HepG2 (cell line): Measurements from ENCODE around the gene SCUBE1. TPM values are rescaled to one million over a fixed set of nuclear protein-coding genes. Genes with fewer than 3 reads are reported as not detected.

ENCODE experiments used
- CBX5 ChIP-seq: sonication (generic); formaldehyde crosslinking; IDR thresholded peaks from 2 replicates; pipeline ENCODE4 v1.4.0; 2020; ENCODE audit warnings: missing genetic modification reagents, borderline replicate concordance
- FOXK2 ChIP-seq: fragments of 450-650 bp; IDR thresholded peaks from 2 replicates; pipeline ENCODE4 v1.6.1; 2016
- GATAD2A ChIP-seq: IDR thresholded peaks from 2 replicates; pipeline ENCODE4 v1.6.1; 2016
- GZF1 ChIP-seq: sonication (generic); formaldehyde crosslinking; IDR thresholded peaks from 2 replicates; pipeline ENCODE4 v1.5.1; 2020; ENCODE audit warnings: mild to moderate bottlenecking, missing genetic modification reagents
- HNRNPUL1 ChIP-seq: fragments of 200-400 bp; formaldehyde crosslinking; IDR thresholded peaks from 2 replicates; pipeline ENCODE4 v1.6.1; 2017; ENCODE audit warnings: low read depth, mild to moderate bottlenecking, low read length, moderate library complexity
- HOXA7 ChIP-seq: sonication (generic); formaldehyde crosslinking; IDR thresholded peaks from 2 replicates; pipeline ENCODE4 v1.8.1; 2022; ENCODE audit warnings: mild to moderate bottlenecking, missing genetic modification reagents, moderate library complexity
- IKZF1 ChIP-seq: fragments of 450-650 bp; IDR thresholded peaks from 2 replicates; pipeline ENCODE4 v1.7.1; 2016
- PHF20 ChIP-seq: sonication (generic); formaldehyde crosslinking; IDR thresholded peaks from 2 replicates; pipeline ENCODE4 v1.5.0; 2020; ENCODE audit warnings: mild to moderate bottlenecking, missing genetic modification reagents
- RARA ChIP-seq: IDR thresholded peaks from 2 replicates; pipeline ENCODE4 v1.6.1; 2016; ENCODE audit warnings: missing genetic modification reagents, missing compliant biosample characterization
- SALL1 ChIP-seq: sonication (generic); formaldehyde crosslinking; IDR thresholded peaks from 2 replicates; pipeline ENCODE4 v1.8.0; 2022; ENCODE audit warnings: mild to moderate bottlenecking, missing genetic modification reagents
- TEAD2 ChIP-seq: sonication (generic); formaldehyde crosslinking; IDR thresholded peaks from 2 replicates; pipeline ENCODE4 v1.9.0; 2021; ENCODE audit warnings: missing genetic modification reagents
- TSC22D2 ChIP-seq: sonication (generic); formaldehyde crosslinking; IDR thresholded peaks from 2 replicates; pipeline ENCODE4 v1.5.1; 2020; ENCODE audit warnings: missing genetic modification reagents, mild to moderate bottlenecking, borderline replicate concordance
- ZFP1 ChIP-seq: IDR thresholded peaks from 2 replicates; pipeline ENCODE4 v1.6.1; 2016
- ZFP37 ChIP-seq: sonication (generic); formaldehyde crosslinking; IDR thresholded peaks from 2 replicates; pipeline ENCODE4 v1.4.0; 2020; ENCODE audit warnings: missing genetic modification reagents, borderline replicate concordance
- ZFY ChIP-seq: sonication (generic); formaldehyde crosslinking; IDR thresholded peaks from 2 replicates; pipeline ENCODE4 v1.4.0; 2020; ENCODE audit warnings: missing genetic modification reagents
- ZMAT3 ChIP-seq: sonication (generic); formaldehyde crosslinking; conservative IDR thresholded peaks from 2 replicates; pipeline ENCODE4 v1.7.0; 2021; ENCODE audit warnings: missing genetic modification reagents
- ZNF333 ChIP-seq: sonication (generic); formaldehyde crosslinking; IDR thresholded peaks from 2 replicates; pipeline ENCODE4 v1.4.0; 2020; ENCODE audit warnings: mild to moderate bottlenecking, missing genetic modification reagents, borderline replicate concordance
- ZNF446 ChIP-seq: sonication (generic); formaldehyde crosslinking; IDR thresholded peaks from 2 replicates; pipeline ENCODE4 v1.5.0; 2020; ENCODE audit warnings: mild to moderate bottlenecking, missing genetic modification reagents
- ZNF572 ChIP-seq: sonication (generic); formaldehyde crosslinking; IDR thresholded peaks from 2 replicates; pipeline ENCODE4 v1.5.1; 2020; ENCODE audit warnings: mild to moderate bottlenecking, missing genetic modification reagents
- ZNF619 ChIP-seq: sonication (generic); formaldehyde crosslinking; IDR thresholded peaks from 2 replicates; pipeline ENCODE4 v1.4.0; 2020; ENCODE audit warnings: mild to moderate bottlenecking, missing genetic modification reagents
- ZNF644 ChIP-seq: IDR thresholded peaks from 2 replicates; pipeline ENCODE4 v1.6.1; 2016; ENCODE audit warnings: low read depth
- ZNF878 ChIP-seq: sonication (generic); formaldehyde crosslinking; IDR thresholded peaks from 2 replicates; pipeline ENCODE4 v1.8.1; 2023; ENCODE audit warnings: mild to moderate bottlenecking, missing genetic modification reagents, moderate library complexity
- ZSCAN25 ChIP-seq: sonication (generic); formaldehyde crosslinking; IDR thresholded peaks from 2 replicates; pipeline ENCODE4 v1.8.0; 2022; ENCODE audit warnings: mild to moderate bottlenecking, missing genetic modification reagents
- polyA plus RNA-seq, 8 experiments: library from polyadenylated mRNA; depleted of rRNA in 3 of 8; stranded (reverse) in 7 of 8; unstranded in 1 of 8; fragments of >200 nt; fragmentation: Illumina TruSeq in 4 of 8; extraction: Trizol in 4 of 8; gene quantifications; 2 replicates each; pipeline versions ENCODE4 v1.2.1 to v1.2.3, GENCODE V29; 2011 to 2016; ENCODE audit warnings: low read depth in 4 of 8, missing spikeins in 1 of 8, mixed read lengths in 1 of 8; ENCODE audit not compliant: insufficient read depth in 1 of 8
- total RNA-seq, 5 experiments: library from RNA; depleted of rRNA; stranded (reverse); fragments of >200 nt; fragmentation: Illumina TruSeq; extraction: Trizol; gene quantifications; 2 replicates each; pipeline ENCODE4 v1.2.3, GENCODE V29; 2016; ENCODE audit warnings: low read depth in 1 of 5
- TF ChIP-seq, protein P1 (sequence below): sonication (generic); formaldehyde crosslinking; IDR thresholded peaks from 2 replicates; pipeline ENCODE4 v1.8.0; 2022; ENCODE audit warnings: mild to moderate bottlenecking, missing genetic modification reagents, moderate library complexity
- TF ChIP-seq, protein P2 (sequence below): sonication (generic); formaldehyde crosslinking; IDR thresholded peaks from 2 replicates; pipeline ENCODE4 v1.4.0; 2020; ENCODE audit warnings: mild to moderate bottlenecking, low read depth, missing genetic modification reagents
- TF ChIP-seq, protein P3 (sequence below): sonication (generic); formaldehyde crosslinking; IDR thresholded peaks from 2 replicates; pipeline ENCODE4 v1.8.1; 2023; ENCODE audit warnings: mild to moderate bottlenecking, missing genetic modification reagents, borderline replicate concordance
- TF ChIP-seq, protein P4 (sequence below): IDR thresholded peaks from 2 replicates; pipeline ENCODE4 v1.6.1; 2018; ENCODE audit warnings: missing genetic modification reagents
- TF ChIP-seq, protein P5 (sequence below): sonication (generic); formaldehyde crosslinking; IDR thresholded peaks from 2 replicates; pipeline ENCODE4 v1.8.1; 2023; ENCODE audit warnings: mild to moderate bottlenecking, moderate library complexity, missing genetic modification reagents

The SCUBE1 gene
- total and polyA plus RNA-seq, 2 of the 13 experiments (the other 11 are each of a cell fraction or from before 2014, with no cell fraction given) = under 0.01 to 0.05 TPM

DNA sequence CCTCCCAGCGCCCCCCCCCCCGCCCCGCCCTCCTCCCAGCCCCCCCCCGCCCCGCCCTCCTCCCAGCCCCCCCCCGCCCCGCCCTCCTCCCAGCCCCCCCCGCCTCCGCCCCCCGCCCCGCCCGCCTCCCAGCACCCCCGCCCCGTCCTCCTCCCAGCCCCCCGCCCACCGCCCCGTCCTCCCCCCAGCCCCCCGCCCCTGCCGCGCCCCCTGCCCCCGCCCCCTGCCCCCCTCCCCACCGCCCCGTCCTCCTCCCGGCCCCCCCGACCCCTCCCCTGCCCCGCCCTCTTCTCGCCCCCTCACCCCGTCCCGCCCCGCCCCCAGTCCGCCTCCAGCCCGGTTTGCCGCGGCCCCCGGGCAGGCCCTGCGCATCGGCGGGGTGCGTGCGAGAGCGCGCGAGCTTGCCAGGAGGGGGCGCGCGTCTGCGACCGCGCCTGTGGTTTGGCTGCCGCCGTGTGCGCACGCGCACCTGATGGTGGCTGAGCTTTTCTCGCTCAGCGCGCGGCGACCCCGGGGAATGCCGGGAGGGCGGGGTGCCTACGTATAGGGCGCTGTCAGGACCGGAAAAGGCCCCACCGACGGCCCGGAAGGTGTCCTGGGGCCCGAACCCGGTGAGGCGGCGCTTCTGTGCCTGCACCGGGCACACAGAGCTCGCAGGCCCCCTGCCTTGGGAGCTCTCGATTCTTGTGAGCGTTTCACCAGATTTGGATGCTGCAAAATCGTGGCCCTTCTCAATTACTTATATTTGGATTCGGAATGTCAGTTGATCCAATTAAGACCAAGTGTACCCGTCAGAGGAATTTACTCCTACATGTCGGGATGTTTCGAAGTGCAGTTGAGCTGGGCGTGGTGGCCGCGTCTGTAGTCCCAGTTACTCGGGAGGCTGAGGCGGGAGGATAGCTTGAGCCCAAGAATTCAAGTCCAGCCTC, 155.7 kb downstream of the SCUBE1 start (continued):
- TF ChIP-seq, protein P1, sequence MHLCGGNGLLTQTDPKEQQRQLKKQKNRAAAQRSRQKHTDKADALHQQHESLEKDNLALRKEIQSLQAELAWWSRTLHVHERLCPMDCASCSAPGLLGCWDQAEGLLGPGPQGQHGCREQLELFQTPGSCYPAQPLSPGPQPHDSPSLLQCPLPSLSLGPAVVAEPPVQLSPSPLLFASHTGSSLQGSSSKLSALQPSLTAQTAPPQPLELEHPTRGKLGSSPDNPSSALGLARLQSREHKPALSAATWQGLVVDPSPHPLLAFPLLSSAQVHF (CRISPR knock-in tag) = no peak
- TF ChIP-seq TSC22D2 (CRISPR knock-in tag) = 0 out of 2 replicates have a peak, but pooled peaks have one; percentile 26
- TF ChIP-seq ZNF446 (CRISPR knock-in tag) = no peak
- TF ChIP-seq, protein P2, sequence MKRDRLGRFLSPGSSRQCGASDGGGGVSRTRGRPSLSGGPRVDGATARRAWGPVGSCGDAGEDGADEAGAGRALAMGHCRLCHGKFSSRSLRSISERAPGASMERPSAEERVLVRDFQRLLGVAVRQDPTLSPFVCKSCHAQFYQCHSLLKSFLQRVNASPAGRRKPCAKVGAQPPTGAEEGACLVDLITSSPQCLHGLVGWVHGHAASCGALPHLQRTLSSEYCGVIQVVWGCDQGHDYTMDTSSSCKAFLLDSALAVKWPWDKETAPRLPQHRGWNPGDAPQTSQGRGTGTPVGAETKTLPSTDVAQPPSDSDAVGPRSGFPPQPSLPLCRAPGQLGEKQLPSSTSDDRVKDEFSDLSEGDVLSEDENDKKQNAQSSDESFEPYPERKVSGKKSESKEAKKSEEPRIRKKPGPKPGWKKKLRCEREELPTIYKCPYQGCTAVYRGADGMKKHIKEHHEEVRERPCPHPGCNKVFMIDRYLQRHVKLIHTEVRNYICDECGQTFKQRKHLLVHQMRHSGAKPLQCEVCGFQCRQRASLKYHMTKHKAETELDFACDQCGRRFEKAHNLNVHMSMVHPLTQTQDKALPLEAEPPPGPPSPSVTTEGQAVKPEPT = no peak
- peak; percentile 30; the same call in 1 of the 2 replicates for TF ChIP-seq ZFP1 (CRISPR knock-in tag)
- TF ChIP-seq, protein P3, sequence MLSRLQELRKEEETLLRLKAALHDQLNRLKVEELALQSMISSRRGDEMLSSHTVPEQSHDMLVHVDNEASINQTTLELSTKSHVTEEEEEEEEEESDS (CRISPR knock-in tag) = no peak
- peak; percentile 67 for TF ChIP-seq GATAD2A
- peak; percentile 76 for TF ChIP-seq SALL1
- no peak for TF ChIP-seq TEAD2 (CRISPR knock-in tag)
- TF ChIP-seq, protein P4, sequence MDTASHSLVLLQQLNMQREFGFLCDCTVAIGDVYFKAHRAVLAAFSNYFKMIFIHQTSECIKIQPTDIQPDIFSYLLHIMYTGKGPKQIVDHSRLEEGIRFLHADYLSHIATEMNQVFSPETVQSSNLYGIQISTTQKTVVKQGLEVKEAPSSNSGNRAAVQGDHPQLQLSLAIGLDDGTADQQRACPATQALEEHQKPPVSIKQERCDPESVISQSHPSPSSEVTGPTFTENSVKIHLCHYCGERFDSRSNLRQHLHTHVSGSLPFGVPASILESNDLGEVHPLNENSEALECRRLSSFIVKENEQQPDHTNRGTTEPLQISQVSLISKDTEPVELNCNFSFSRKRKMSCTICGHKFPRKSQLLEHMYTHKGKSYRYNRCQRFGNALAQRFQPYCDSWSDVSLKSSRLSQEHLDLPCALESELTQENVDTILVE (CRISPR knock-in tag) = peak; percentile 99
- 0 out of 2 replicates have a peak, but pooled peaks have one; percentile 32 for TF ChIP-seq ZMAT3 (CRISPR knock-in tag)
- TF ChIP-seq ZNF333 = peak; percentile 81; the same call in 1 of the 2 replicates
- 0 out of 2 replicates have a peak, but pooled peaks have one; percentile 51 for TF ChIP-seq ZNF619
- TF ChIP-seq GZF1 (CRISPR knock-in tag) = no peak
- no peak for TF ChIP-seq HOXA7
- peak; percentile 56 for TF ChIP-seq RARA (CRISPR knock-in tag)
- no peak for TF ChIP-seq HNRNPUL1
- peak; percentile 85 for TF ChIP-seq ZFY
- TF ChIP-seq ZFP37 = peak; percentile 41; the same call in 1 of the 2 replicates
- TF ChIP-seq, protein P5, sequence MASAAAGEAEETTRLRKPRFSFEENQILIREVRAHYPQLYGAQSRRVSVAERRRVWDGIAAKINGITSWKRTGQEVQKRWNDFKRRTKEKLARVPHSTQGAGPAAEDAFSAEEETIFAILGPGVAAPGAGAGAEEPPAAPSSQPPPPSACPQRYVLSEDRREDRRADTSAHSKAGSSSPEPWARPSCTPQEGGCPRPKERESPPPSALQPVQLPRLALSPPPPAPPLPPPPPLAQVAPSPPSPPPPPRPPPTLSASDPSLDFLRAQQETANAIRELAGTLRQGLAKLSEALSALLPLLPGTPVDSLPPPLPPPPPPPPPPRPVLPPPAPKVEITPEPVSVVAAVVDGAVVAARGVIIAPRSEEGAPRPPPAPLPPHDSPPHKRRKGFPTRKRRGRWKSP (CRISPR knock-in tag) = no peak
- TF ChIP-seq ZNF572 = no peak
- TF ChIP-seq ZSCAN25 (CRISPR knock-in tag) = peak; percentile 68; the same call in 1 of the 2 replicates
- TF ChIP-seq PHF20 (CRISPR knock-in tag) = peak; percentile 94
- no peak for TF ChIP-seq IKZF1
- TF ChIP-seq FOXK2 = no peak
- no peak; the same call in 1 of the 2 replicates for TF ChIP-seq ZNF878 (CRISPR knock-in tag)
- peak; percentile 92 for TF ChIP-seq CBX5 (CRISPR knock-in tag)
- TF ChIP-seq ZNF644 = peak; percentile 19; the same call in 1 of the 2 replicates
